ENCODE measurements around the gene SLC25A12. TPM values are rescaled to one million over a fixed set of nuclear protein-coding genes. Genes with fewer than 3 reads are reported as not detected.
"Not testable (repeated sequence)": the region's sequence is repeated elsewhere in the genome, so short reads cannot be mapped to it uniquely, and the experiment has no call there.

Gene SLC25A12
- 12.1 and 14.9 TPM in 2 replicates for total RNA-seq

DNA sequence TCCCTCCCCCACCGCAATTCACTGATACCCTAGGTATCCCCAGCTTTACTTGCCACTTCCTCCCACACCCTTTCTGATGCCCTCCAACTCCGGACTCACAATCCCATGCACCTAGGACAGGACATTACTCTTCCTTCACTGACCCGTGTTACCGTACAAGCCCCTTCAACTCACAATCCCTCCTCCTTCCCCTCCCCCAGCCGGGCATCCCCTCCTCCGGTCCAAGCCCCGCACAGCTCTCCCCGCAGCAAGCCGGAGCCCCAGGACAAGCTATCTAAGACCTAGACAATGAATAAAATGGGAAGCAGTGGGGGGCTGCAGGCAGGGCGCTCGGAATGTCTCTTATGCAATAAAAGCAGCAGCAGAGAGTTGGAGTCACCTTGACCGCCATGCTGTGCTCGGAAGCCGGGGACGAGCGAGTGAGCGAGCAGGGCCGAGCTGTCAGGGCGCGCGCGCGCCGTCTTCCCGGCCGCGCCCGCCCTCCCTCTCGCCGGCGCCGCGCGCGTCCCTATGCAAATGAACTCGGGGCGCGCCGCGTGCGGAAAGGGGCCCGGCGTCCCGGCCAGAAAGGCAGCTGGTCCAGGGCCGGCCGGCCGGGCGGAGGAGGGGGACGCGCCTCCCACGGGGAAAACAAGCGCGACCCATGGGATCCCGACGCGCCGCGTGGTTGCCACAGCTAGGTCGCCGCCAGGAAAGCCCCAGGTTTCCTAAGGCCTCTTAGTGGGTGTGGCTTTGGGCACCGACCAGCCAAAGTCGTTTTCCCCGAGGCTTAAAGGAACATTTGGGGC is at the start of gene SLC25A12:
SLC25A12 (minus strand) TSS at position 421 of the 788 bp plus-strand sequence; CDS start at position 391, 30 bp downstream.
- peak; percentile 87 for DNase-seq

DNA sequence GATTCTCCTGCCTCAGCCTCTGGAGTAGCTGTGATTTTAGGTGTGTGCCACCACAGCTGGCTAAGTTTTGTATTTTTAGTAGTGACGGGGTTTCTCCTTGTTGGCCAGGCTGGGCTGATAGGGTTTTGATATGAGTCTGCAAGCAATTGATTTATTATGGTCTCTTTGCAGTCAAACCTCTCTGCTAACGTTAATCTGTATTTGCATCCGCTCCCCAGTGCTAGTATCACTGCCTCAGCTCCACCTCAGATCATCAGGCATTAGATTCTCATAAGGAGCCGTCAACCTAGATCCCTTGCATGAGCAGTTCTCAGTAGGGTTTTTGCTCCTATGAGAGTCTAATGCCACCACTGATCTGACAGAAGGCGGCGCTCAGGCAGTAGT is 47.3 kb upstream of the SLC25A12 start:
- DNase-seq: no peak

DNA sequence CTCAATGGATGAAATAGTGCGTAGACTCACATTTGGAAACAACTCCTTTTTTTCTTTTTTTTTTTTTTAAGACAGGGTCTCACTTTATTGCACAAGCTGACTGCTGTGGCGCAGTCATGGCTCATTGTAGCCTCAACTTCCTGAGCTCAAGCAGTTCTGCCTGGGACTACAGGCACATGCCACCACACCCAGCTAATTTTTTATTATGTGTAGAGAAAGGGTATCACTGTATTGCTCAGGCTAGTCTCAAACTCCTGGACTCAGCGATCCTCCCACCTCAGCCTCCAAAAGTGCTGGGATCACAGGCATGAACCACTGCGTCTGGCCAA is 45.7 kb upstream of the SLC25A12 start:
- no peak for DNase-seq

DNA sequence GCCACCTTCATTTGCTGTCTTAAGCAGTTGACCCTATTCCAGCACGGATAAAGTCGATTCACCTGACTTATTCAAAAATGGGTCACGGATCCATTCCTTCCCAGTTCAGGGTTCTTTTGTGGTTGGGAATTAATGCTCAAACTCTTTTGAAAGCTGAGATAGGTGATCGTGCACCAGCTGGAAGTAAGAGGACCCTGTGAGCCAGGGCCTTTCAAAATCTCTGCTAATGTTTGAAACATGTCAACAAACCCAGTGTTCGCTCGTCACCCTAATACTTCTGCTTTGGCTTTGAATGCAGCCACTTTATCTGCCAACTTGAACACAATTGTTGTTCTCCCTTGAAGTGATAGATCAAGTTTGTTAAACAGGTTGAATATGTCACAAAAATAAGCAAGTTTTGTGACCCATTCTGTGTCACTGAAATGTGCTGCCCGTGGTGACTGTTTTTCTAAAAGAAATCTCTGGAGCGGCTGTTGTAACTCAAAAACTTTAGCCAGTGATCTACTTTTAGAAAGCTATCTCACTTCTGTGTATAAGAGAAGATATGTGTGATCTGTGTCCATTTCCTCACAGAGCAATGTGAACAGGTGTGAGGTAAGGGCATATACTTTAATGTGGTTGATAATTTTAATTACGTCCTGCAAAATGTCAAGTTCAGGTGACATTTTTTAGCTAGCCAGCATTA is 45.2 kb upstream of the SLC25A12 start:
- no peak for DNase-seq

DNA sequence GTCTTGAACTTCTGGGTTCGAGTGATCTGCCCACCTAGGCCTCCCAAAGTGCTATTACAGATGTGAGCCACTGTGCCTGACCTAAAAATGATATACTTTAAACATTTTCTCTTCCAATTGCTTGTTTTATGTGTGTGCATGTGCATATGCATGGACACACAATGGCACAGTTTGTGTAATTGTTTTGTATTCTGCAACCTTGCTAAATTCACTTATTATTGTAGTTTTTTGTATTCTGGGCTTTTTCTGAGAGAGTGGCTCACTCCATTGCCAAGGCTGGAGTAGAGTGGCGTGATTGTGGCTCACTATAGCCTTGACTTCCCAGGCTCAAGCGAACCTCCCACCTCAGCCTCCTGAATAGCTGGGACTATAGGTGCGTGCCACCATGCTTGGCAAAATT is 36.3 kb upstream of the SLC25A12 start:
- DNase-seq: no peak

GRCh38 chr2:171924170-171924942 is 30.3 kb upstream of the SLC25A12 start:
- peak; percentile 10 for DNase-seq

DNA sequence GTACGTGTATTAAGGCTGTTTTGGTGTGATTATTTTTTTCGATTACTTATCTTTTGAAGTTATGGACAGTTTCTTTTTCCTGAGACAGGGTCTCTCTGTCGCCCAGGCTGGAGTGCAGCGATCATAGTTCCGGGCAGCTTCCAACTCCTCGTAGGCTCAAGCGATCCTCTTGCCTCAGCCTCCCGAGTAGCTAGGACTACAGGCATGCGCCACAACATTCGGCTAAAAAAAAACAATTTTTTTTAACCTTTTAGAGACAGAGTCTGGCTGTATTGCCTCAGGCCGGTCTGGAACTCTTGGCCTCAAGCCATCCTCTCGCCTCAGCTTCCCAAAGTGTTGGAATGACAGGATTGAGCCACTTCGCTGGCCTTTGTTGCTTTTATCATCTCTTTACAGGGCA is 29.2 kb upstream of the SLC25A12 start:
- peak; percentile 49 for DNase-seq

- peak; percentile 99 for DNase-seq
Measured at GRCh38 chr2:171922230-171923022, 28.4 kb upstream of the SLC25A12 start, which contains the start of gene HAT1. TSS of gene HAT1 (plus strand) at chr2:171922461. CDS start at chr2:171922501, 40 bp downstream.

DNA sequence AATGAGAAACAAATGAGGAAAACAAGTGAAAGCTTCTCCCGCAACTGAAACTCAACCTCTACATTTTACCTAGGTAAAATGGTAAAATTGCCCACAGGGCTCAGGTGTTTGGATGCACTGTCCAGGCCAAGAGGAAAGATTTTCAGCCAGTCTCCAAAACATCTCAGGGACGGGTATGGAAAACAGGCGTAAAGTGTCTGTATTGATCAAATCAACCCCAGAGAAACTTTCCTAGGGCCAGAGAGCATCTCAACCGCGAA is 27.9 kb upstream of the SLC25A12 start:
- no peak for DNase-seq

- no peak for DNase-seq
Measured at GRCh38 chr2:171919453-171919852, 25.4 kb upstream of the SLC25A12 start.

- DNase-seq: no peak
Measured at GRCh38 chr2:171913517-171913916, 19.5 kb upstream of the SLC25A12 start.

GRCh38 chr2:171910494-171910893 is 16.4 kb upstream of the SLC25A12 start:
- DNase-seq: no peak

DNA sequence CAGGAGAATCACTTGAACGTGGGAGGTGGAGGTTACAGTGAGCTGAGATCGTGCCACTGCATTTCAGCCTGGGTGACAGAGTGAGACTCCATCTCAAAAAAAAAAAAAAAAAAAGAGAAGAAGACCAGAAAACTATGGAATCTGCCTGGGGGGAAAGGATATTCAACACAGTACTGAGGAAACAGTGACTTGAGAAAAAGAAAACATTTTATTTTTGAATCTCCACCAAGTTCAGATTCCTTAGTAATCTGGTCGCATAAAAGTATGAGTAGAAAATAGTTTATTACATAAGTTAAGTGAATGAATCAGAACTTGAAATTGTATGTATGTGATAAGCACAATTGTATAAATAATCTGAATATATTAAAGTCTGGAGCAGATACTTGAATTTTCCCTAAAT is 15.2 kb upstream of the SLC25A12 start:
- DNase-seq: no peak

GRCh38 chr2:171908235-171908634 is 14.2 kb upstream of the SLC25A12 start:
- no peak for DNase-seq

DNA sequence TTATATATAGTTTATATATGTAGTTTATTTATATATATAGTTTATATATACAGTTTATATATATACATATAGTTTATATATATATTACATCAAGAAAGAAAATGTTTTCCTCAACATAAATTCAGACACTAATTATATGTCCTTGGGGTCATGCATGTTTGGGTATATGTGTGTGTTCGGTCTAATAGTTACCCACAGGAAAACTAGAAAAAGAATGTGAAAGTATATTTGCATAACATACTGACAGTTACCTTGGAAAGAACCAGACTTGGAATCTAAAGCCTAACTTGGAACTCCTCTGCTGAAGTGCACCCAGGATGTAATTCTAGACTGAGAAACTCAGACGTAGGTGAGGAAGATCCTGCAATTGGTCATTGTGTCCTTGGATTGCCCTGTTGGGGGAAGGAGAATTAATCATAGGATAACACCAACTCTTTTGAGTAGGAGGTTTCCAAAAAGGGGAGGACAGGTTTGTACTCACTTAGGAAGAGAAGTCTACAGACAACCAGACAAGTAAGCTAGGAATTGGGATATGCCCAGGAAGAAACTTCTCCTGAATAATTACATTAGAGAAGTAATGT is 8.9 kb upstream of the SLC25A12 start:
- no peak for DNase-seq

DNA sequence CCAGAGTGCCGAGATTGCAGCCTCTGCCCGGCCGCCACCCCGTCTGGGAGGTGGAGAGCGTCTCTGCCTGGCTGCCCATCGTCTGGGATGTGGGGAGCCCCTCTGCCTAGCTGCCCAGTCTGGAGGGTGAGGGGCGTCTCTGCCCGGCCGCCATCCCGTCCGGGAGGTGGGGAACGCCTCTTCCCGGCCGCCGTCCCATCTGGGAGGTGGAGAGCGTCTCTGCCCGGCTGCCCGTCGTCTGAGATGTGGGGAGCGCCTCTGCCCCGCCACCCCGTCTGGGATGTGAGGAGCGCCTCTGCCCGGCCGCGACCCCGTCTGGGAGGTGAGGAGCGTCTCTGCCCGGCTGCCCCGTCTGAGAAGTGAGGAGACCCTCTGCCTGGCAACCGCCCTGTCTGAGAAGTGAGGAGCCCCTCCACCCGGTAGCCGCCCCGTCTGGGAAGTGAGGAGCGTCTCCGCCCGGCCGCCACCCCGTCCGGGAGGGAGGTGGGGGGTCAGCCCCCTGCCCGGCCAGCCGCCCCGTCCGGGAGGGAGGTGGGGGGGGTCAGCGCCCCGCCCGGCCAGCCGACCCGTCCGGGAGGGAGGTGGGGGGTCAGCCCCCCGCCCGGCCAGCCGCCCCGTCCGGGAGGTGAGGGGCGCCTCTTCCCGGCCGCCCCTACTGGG is 5.7 kb upstream of the SLC25A12 start:
- DNase-seq: not testable (repeated sequence)

- no peak for DNase-seq
Measured at GRCh38 chr2:171895786-171896185, 1.7 kb upstream of the SLC25A12 start.

DNA sequence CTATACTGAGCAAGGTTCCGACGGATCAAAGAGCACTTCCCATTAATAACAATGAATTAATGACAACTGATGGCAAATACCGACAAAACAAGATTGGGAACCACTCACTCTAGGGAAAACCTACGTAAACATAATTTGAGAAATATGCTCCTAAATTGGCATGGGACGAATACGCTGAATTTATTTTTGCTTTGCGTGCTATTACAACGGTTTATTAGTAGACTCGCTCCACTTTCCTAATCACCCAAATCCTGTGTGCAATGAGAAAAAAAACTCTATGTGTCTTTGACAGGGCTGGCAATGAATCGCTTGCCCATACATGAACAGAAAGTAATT is 536 bp upstream of the SLC25A12 start:
- DNase-seq: no peak

- no peak for DNase-seq
Measured at GRCh38 chr2:171893196-171893823, 734 bp downstream of the SLC25A12 start.

DNA sequence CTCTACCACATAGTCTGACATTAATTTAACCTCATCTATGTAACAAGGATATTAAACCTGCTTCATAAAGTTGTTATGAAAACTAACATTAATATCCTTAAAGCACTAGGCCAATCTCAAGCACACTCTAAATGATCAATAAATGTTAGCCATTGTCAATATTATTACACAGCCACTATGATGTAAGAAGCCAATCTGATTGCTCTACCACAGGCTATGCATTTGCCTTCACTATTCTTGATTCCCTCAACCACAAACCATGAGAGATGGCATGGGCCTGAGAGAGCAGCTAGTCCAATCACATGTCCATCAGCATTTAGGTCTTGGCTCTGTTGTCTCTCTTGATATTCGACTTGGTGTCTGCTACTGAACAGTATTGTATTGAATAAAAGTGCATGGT is 4.2 kb downstream of the SLC25A12 start:
- no peak for DNase-seq

GRCh38 chr2:171889333-171889732 is 4.7 kb downstream of the SLC25A12 start:
- DNase-seq: no peak
